IPS-20b (cell line): ENCODE measurements around the gene ABHD16A.
A peak's percentile ranks its signal among the peaks of the same experiment; 100 is the strongest.

Source experiments
- H3K27ac ChIP-seq: one replicate; pipeline ENCODE4 v1.5.1; 2013; ENCODE audit warnings: low read length
- H3K27me3 ChIP-seq: 2 replicates; pipeline ENCODE4 v1.6.1; 2013; ENCODE audit warnings: mild to moderate bottlenecking, low read length, inconsistent platforms; ENCODE audit not compliant: insufficient read depth
- H3K36me3 ChIP-seq: 2 replicates; pipeline ENCODE4 v1.6.1; 2013; ENCODE audit warnings: low read depth, mild to moderate bottlenecking, inconsistent platforms, low read length, moderate library complexity; ENCODE audit not compliant: insufficient read depth
- H3K4me1 ChIP-seq: 2 replicates; pipeline ENCODE4 v1.6.1; 2013; ENCODE audit warnings: mild to moderate bottlenecking, control low read depth, inconsistent platforms, low read length, moderate library complexity; ENCODE audit not compliant: insufficient read depth
- H3K4me3 ChIP-seq: 2 replicates; pipeline ENCODE4 v1.5.1; 2013; ENCODE audit warnings: mild to moderate bottlenecking, low read length, inconsistent platforms
- H3K9ac ChIP-seq: 2 replicates; pipeline ENCODE4 v1.6.1; 2013; ENCODE audit warnings: low read depth, mild to moderate bottlenecking, inconsistent platforms, low read length, moderate library complexity
- H3K9me3 ChIP-seq: 2 replicates; pipeline ENCODE4 v1.6.1; 2013; ENCODE audit warnings: mild to moderate bottlenecking, low read depth, low read length, inconsistent platforms; ENCODE audit not compliant: insufficient read depth

Gene ABHD16A

GRCh38 chr6:31737991-31738979 is 35.2 kb upstream of the ABHD16A start:
- Histone ChIP-seq H3K4me3 (peak overlapping the region; percentile 44; the same call in 1 of the 2 replicates), H3K27ac (no peak overlapping the region), H3K9me3 (no peaks in the 10 kb centered on the region), H3K36me3 (peaks cover 22% of the 10 kb centered on the region), H3K27me3 (no peaks in the 10 kb centered on the region), H3K9ac (peak overlapping the region; percentile 73; the same call in 1 of the 2 replicates), H3K4me1 (peaks cover 34% of the 10 kb centered on the region)

- peak overlapping the region; percentile 44; the same call in 1 of the 2 replicates for H3K4me3 ChIP-seq
- H3K4me1 ChIP-seq = peaks cover 34% of the 10 kb centered on the region
- no peak overlapping the region for H3K27ac ChIP-seq
- H3K9ac ChIP-seq = peak overlapping the region; percentile 73; the same call in 1 of the 2 replicates
- no peaks in the 10 kb centered on the region for H3K27me3 ChIP-seq
- no peaks in the 10 kb centered on the region for H3K9me3 ChIP-seq
- H3K36me3 ChIP-seq = peaks cover 30% of the 10 kb centered on the region
These were observed 34.3 kb upstream of the ABHD16A start for GRCh38 chr6:31737315-31737990.

GRCh38 chr6:31736768-31737314 is 33.7 kb upstream of the ABHD16A start:
- no peaks in the 10 kb centered on the region for H3K9me3 ChIP-seq
- H3K27ac ChIP-seq = peak overlapping the region; percentile 84
- no peaks in the 10 kb centered on the region for H3K27me3 ChIP-seq
- peaks cover 34% of the 10 kb centered on the region for H3K4me1 ChIP-seq
- H3K9ac ChIP-seq = peak overlapping the region; percentile 73; the same call in 1 of the 2 replicates
- H3K36me3 ChIP-seq = peaks cover 35% of the 10 kb centered on the region
- peak overlapping the region; percentile 71 for H3K4me3 ChIP-seq

GRCh38 chr6:31736021-31736767 is 33.1 kb upstream of the ABHD16A start, which contains the start of gene CLIC1:
TSS of gene CLIC1 (minus strand) at chr6:31736530. CDS start at chr6:31736300, 230 bp downstream.
- Histone ChIP-seq H3K4me3 (peak within 1 kb of the TSS; percentile 71), H3K9ac (peak within 1 kb of the TSS; percentile 73), H3K4me1 (peaks cover 34% of the 10 kb centered on the region), H3K27ac (peak within 1 kb of the TSS; percentile 84), H3K36me3 (peaks cover 35% of the 10 kb centered on the region), H3K27me3 (no peaks in the 10 kb centered on the region), H3K9me3 (no peaks in the 10 kb centered on the region)

GRCh38 chr6:31734821-31735406 is 31.8 kb upstream of the ABHD16A start:
- H3K9me3 ChIP-seq = no peaks in the 10 kb centered on the region
- peak overlapping the region; percentile 73; the same call in 1 of the 2 replicates for H3K9ac ChIP-seq
- peaks cover 40% of the 10 kb centered on the region for H3K36me3 ChIP-seq
- peak overlapping the region; percentile 71 for H3K4me3 ChIP-seq
- no peaks in the 10 kb centered on the region for H3K27me3 ChIP-seq
- no peak overlapping the region for H3K27ac ChIP-seq
- peaks cover 31% of the 10 kb centered on the region for H3K4me1 ChIP-seq

- Histone ChIP-seq H3K4me3 (peak overlapping the region; percentile 71), H3K9ac (peak overlapping the region; percentile 73; the same call in 1 of the 2 replicates), H3K36me3 (peaks cover 40% of the 10 kb centered on the region), H3K4me1 (peaks cover 31% of the 10 kb centered on the region), H3K27me3 (no peaks in the 10 kb centered on the region), H3K27ac (peak overlapping the region; percentile 78), H3K9me3 (no peaks in the 10 kb centered on the region)
These were observed 31.2 kb upstream of the ABHD16A start for GRCh38 chr6:31734247-31734820.

GRCh38 chr6:31733734-31734133 is 30.6 kb upstream of the ABHD16A start:
- Histone ChIP-seq H3K9me3 (no peaks in the 10 kb centered on the region), H3K4me1 (peaks cover 29% of the 10 kb centered on the region), H3K27ac (peak overlapping the region; percentile 78), H3K9ac (peak overlapping the region; percentile 73; the same call in 1 of the 2 replicates), H3K27me3 (no peaks in the 10 kb centered on the region), H3K4me3 (peak overlapping the region; percentile 71; the same call in 1 of the 2 replicates), H3K36me3 (peaks cover 40% of the 10 kb centered on the region)

GRCh38 chr6:31732029-31732428 is 28.9 kb upstream of the ABHD16A start:
- Histone ChIP-seq H3K4me3 (no peak overlapping the region), H3K4me1 (peaks cover 15% of the 10 kb centered on the region), H3K9me3 (no peaks in the 10 kb centered on the region), H3K9ac (no peak overlapping the region), H3K27ac (no peak overlapping the region), H3K36me3 (peaks cover 51% of the 10 kb centered on the region), H3K27me3 (no peaks in the 10 kb centered on the region)

- Histone ChIP-seq H3K27me3 (no peaks in the 10 kb centered on the region), H3K36me3 (peaks cover 65% of the 10 kb centered on the region), H3K9me3 (no peaks in the 10 kb centered on the region), H3K4me3 (peak overlapping the region; percentile 82; the same call in 1 of the 2 replicates), H3K9ac (peak overlapping the region; percentile 93; the same call in 1 of the 2 replicates), H3K4me1 (peaks cover 9% of the 10 kb centered on the region), H3K27ac (no peak overlapping the region)
These were observed 27.5 kb upstream of the ABHD16A start for GRCh38 chr6:31730631-31731086.

- no peaks in the 10 kb centered on the region for H3K9me3 ChIP-seq
- H3K36me3 ChIP-seq = peaks cover 65% of the 10 kb centered on the region
- H3K4me1 ChIP-seq = peaks cover 9% of the 10 kb centered on the region
- H3K27ac ChIP-seq = peak overlapping the region; percentile 75
- H3K27me3 ChIP-seq = no peaks in the 10 kb centered on the region
- H3K4me3 ChIP-seq = peak overlapping the region; percentile 82
- H3K9ac ChIP-seq = peak overlapping the region; percentile 93; the same call in 1 of the 2 replicates
These were observed 27.0 kb upstream of the ABHD16A start for GRCh38 chr6:31729979-31730630.
